ENCODE data around the gene CELSR1.

DNA sequence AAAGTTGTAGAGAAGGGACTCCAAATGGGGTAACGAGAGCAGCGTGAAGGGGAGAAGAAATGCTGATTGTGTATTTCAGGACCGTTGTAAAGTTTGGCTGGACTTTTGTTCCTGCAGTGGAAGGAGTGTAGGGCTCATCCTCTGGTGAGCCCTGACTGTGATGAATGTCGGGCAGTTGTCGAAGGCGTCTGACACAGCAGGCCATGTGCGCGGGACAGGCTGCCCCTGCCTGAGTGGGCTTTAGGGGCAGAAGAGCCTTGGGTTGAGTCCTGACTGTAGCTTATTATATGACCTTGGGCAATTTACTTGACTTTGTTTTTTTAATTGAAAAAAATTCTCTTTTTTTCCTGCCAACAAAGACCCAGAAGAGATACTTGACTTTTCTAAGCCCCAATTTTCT is 198.8 kb downstream of the CELSR1 start:
- TF ChIP-seq, protein P1, sequence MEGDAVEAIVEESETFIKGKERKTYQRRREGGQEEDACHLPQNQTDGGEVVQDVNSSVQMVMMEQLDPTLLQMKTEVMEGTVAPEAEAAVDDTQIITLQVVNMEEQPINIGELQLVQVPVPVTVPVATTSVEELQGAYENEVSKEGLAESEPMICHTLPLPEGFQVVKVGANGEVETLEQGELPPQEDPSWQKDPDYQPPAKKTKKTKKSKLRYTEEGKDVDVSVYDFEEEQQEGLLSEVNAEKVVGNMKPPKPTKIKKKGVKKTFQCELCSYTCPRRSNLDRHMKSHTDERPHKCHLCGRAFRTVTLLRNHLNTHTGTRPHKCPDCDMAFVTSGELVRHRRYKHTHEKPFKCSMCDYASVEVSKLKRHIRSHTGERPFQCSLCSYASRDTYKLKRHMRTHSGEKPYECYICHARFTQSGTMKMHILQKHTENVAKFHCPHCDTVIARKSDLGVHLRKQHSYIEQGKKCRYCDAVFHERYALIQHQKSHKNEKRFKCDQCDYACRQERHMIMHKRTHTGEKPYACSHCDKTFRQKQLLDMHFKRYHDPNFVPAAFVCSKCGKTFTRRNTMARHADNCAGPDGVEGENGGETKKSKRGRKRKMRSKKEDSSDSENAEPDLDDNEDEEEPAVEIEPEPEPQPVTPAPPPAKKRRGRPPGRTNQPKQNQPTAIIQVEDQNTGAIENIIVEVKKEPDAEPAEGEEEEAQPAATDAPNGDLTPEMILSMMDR (IDR thresholded peaks at IDR 0.05) = no peak
- no peak for TF ChIP-seq POLR2A (IDR thresholded peaks at IDR 0.05)
- no peak for TF ChIP-seq POLR2AphosphoS5 (IDR thresholded peaks at IDR 0.05)
